ENCODE results near the gene STXBP1. TPM values are rescaled to one million over a fixed set of nuclear protein-coding genes. Genes with fewer than 3 reads are reported as not detected.
A peak's percentile ranks its signal among the peaks of the same experiment; 100 is the strongest.

STXBP1 gene
- total and polyA plus RNA-seq, 2 of the 4 experiments (the other 2 are of a cell fraction), result 15.8 to 22.6 TPM

GRCh38 chr9:127611899-127612790, at the start of gene STXBP1 (continued):
- no peak for TF ChIP-seq SMC3 (IDR thresholded peaks at IDR 0.05; ENCODE audit: low read depth, low read length)
- peak; percentile 61; the same call in 1 of the 2 replicates for TF ChIP-seq BHLHE40 (IDR thresholded peaks at IDR 0.05; ENCODE audit: low read depth, low read length)
- TF ChIP-seq POLR2A (IDR thresholded peaks at IDR 0.05; ENCODE audit: low read depth, low read length), result peak; percentile 76
- no peak for TF ChIP-seq CEBPB (IDR thresholded peaks at IDR 0.05; ENCODE audit: low read depth, low read length)
- no peak for TF ChIP-seq FOS (IDR thresholded peaks at IDR 0.05; ENCODE audit: low read depth, low read length)
- TF ChIP-seq MAFK (IDR thresholded peaks at IDR 0.05; ENCODE audit: low read depth, low read length), result no peak
